HL-60 (cell line): Measurements from ENCODE around the gene NAALADL2.

Experiments
- GABPA ChIP-seq: IDR thresholded peaks from 2 replicates; pipeline ENCODE4 v1.6.1; 2012; ENCODE audit warnings: low read depth
- POLR2AphosphoS5 ChIP-seq: IDR thresholded peaks from 2 replicates; pipeline ENCODE4 v1.6.1; 2012; ENCODE audit warnings: low read depth
- SPI1 ChIP-seq: IDR thresholded peaks from 2 replicates; pipeline ENCODE4 v1.6.1; 2012; ENCODE audit warnings: low read depth, mild to moderate bottlenecking, borderline replicate concordance
- TF ChIP-seq, protein P1 (sequence below): IDR thresholded peaks from one replicate; pipeline ENCODE4 v1.5.1; 2011; ENCODE audit warnings: low read length, control low read depth, inconsistent platforms; ENCODE audit not compliant: insufficient read depth
- TF ChIP-seq, protein P2 (sequence below): IDR thresholded peaks from 2 replicates; pipeline ENCODE4 v1.6.1; 2012; ENCODE audit warnings: low read depth; ENCODE audit not compliant: insufficient replicate concordance

DNA sequence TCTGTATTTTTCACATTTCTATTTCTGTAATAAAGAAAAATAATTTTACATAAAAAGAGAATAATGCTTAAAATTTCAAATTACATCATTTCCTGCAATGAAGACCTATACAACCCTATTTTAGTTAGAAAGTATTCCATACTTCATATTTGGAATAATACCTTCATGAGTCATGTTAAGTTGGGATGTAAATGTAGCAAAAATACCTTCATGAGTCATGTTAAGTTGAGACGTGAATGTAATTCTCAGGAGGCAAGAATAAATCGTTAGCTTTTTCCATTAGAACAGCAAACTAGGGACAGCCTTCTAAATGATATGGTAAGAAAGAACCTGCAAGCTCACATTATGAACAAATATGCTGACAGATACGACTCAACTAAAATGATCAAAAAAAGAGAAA, 91.9 kb downstream of the NAALADL2 start:
- TF ChIP-seq, protein P1, sequence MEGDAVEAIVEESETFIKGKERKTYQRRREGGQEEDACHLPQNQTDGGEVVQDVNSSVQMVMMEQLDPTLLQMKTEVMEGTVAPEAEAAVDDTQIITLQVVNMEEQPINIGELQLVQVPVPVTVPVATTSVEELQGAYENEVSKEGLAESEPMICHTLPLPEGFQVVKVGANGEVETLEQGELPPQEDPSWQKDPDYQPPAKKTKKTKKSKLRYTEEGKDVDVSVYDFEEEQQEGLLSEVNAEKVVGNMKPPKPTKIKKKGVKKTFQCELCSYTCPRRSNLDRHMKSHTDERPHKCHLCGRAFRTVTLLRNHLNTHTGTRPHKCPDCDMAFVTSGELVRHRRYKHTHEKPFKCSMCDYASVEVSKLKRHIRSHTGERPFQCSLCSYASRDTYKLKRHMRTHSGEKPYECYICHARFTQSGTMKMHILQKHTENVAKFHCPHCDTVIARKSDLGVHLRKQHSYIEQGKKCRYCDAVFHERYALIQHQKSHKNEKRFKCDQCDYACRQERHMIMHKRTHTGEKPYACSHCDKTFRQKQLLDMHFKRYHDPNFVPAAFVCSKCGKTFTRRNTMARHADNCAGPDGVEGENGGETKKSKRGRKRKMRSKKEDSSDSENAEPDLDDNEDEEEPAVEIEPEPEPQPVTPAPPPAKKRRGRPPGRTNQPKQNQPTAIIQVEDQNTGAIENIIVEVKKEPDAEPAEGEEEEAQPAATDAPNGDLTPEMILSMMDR = no peak
- TF ChIP-seq SPI1 (no peak), POLR2AphosphoS5 (no peak), GABPA (no peak)
- TF ChIP-seq, protein P2, sequence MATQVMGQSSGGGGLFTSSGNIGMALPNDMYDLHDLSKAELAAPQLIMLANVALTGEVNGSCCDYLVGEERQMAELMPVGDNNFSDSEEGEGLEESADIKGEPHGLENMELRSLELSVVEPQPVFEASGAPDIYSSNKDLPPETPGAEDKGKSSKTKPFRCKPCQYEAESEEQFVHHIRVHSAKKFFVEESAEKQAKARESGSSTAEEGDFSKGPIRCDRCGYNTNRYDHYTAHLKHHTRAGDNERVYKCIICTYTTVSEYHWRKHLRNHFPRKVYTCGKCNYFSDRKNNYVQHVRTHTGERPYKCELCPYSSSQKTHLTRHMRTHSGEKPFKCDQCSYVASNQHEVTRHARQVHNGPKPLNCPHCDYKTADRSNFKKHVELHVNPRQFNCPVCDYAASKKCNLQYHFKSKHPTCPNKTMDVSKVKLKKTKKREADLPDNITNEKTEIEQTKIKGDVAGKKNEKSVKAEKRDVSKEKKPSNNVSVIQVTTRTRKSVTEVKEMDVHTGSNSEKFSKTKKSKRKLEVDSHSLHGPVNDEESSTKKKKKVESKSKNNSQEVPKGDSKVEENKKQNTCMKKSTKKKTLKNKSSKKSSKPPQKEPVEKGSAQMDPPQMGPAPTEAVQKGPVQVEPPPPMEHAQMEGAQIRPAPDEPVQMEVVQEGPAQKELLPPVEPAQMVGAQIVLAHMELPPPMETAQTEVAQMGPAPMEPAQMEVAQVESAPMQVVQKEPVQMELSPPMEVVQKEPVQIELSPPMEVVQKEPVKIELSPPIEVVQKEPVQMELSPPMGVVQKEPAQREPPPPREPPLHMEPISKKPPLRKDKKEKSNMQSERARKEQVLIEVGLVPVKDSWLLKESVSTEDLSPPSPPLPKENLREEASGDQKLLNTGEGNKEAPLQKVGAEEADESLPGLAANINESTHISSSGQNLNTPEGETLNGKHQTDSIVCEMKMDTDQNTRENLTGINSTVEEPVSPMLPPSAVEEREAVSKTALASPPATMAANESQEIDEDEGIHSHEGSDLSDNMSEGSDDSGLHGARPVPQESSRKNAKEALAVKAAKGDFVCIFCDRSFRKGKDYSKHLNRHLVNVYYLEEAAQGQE = no peak
